ENCODE data around the gene KCP. TPM values are rescaled to one million over a fixed set of nuclear protein-coding genes. Genes with fewer than 3 reads are reported as not detected.

The KCP gene
- total and polyA plus RNA-seq, 2 donors (not counting 1 experiment from before 2014, with no cell fraction given), result 2.3 to 3.8 TPM

DNA sequence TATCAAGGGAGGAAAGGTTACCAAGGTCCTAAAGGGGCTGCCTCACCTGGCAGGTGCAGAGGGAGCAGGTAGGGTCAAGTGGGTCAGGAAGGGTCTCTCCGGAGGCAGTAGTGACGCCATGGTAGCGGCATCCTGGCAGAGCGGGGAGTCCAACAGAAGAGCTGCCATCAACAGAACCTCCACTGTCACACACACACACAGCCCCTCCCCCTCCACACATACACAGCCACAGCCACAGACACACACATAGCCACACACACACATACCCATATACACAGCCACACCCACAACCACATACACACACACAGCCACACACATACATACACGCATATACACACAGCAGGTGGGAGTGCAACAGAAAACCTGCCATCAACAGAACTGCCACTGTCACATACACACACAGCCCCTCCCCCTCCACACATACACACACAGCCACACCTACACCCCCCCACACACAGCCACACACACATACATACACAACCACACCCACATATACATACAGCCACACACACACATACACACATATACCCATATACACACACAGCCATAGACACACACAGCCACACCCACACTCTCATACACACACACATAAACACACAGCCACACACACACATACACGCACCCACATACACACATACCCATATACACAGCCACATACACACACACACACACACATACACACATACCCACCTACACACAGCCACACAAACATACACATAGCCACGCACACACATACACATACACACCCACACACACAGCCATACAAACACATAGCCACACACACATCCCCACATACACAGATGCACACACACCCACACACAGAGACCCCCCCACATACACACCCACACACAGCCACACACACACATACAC lies 23.1 kb downstream of the KCP start:
- POLR2A ChIA-PET, result no interaction called here
- CTCF ChIA-PET, result interaction anchor here (0.6 to 0.9 kb wide), 2 partner anchors 45 to 108 kb away, joined by 3 read pairs; no protein-coding TSS in a partner anchor
- Mint-ChIP-seq H3K4me3 (no peak overlapping the region), H3K27ac (no peak overlapping the region), H3K9me3 (ENCODE audit: insufficient read depth) (no peaks in the 10 kb centered on the region), H3K4me1 (peaks cover 7% of the 10 kb centered on the region), H3K27me3 (peaks cover 13% of the 10 kb centered on the region)
- ATAC-seq (ENCODE audit: low read depth) (no peak), DNase-seq (no peak)
- no peak overlapping the region for H2AFZ ChIP-seq (ENCODE audit: insufficient read depth, low read depth, low read length, poor library complexity, severe bottlenecking)
- no peak overlapping the region for H3K4me3 ChIP-seq (ENCODE audit: control extremely low read depth in 1 of 5, extremely low read depth in 1 of 5, insufficient read depth in 1 of 5, low read depth in 2 of 5, low read length in 4 of 5)
- TF ChIP-seq, protein P1, sequence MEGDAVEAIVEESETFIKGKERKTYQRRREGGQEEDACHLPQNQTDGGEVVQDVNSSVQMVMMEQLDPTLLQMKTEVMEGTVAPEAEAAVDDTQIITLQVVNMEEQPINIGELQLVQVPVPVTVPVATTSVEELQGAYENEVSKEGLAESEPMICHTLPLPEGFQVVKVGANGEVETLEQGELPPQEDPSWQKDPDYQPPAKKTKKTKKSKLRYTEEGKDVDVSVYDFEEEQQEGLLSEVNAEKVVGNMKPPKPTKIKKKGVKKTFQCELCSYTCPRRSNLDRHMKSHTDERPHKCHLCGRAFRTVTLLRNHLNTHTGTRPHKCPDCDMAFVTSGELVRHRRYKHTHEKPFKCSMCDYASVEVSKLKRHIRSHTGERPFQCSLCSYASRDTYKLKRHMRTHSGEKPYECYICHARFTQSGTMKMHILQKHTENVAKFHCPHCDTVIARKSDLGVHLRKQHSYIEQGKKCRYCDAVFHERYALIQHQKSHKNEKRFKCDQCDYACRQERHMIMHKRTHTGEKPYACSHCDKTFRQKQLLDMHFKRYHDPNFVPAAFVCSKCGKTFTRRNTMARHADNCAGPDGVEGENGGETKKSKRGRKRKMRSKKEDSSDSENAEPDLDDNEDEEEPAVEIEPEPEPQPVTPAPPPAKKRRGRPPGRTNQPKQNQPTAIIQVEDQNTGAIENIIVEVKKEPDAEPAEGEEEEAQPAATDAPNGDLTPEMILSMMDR (IDR thresholded peaks at IDR 0.05), result no peak
- no peak for TF ChIP-seq EZH2 (IDR thresholded peaks at IDR 0.05; ENCODE audit: borderline replicate concordance, insufficient read depth, low read depth, low read length, poor library complexity, severe bottlenecking)
- no peak overlapping the region for H3K9ac ChIP-seq (ENCODE audit: low read length)
- intact Hi-C loops (cut with micrococcal nuclease), result no loop called here
- H4K20me1 ChIP-seq (ENCODE audit: control insufficient read depth, insufficient read depth, low read length, poor library complexity, severe bottlenecking), result no peaks in the 10 kb centered on the region
- peaks cover 12 to 13% of the 10 kb centered on the region in 2 donors for H3K4me1 ChIP-seq (ENCODE audit: control insufficient read depth in 2 of 2, insufficient read depth in 2 of 2, low read length in 2 of 2)
- H3K4me2 ChIP-seq (replicated peaks; ENCODE audit: low read depth, low read length, poor library complexity, severe bottlenecking), result no peak overlapping the region
- WGBS (ENCODE audit: insufficient coverage), result 93% methylated on average over 7 of the region's 7 CpGs
- H3K9me3 ChIP-seq (ENCODE audit: control extremely low read depth in 1 of 3, control insufficient read depth in 2 of 3, insufficient read depth in 1 of 3, low read length in 2 of 3), result no peaks in the 10 kb centered on the region
- no peaks in the 10 kb centered on the region for H3K79me2 ChIP-seq (ENCODE audit: control insufficient read depth, insufficient read depth, low read length)
- no peaks in the 10 kb centered on the region for H3K36me3 ChIP-seq (replicated peaks in 1 of 2; ENCODE audit: control extremely low read depth in 1 of 2, control insufficient read depth in 1 of 2, extremely low read depth in 1 of 2, insufficient read depth in 2 of 2, low read length in 1 of 2)
- peaks cover 0 to 42% (median 7%) of the 10 kb centered on the region in 4 experiments for H3K27me3 ChIP-seq (replicated peaks in 1 of 4; ENCODE audit: control extremely low read depth in 1 of 4, control insufficient read depth in 3 of 4, insufficient read depth in 4 of 4, low read length in 3 of 4)
- no peak overlapping the region for H3K27ac ChIP-seq (ENCODE audit: low read length in 2 of 2)
